Caco-2 (cell line): ENCODE data around the gene FA2H. TPM values are rescaled to one million over a fixed set of nuclear protein-coding genes. Genes with fewer than 3 reads are reported as not detected.
"Not testable (repeated sequence)": the region's sequence is repeated elsewhere in the genome, so short reads cannot be mapped to it uniquely, and the experiment has no call there.

Experiments
- BruUV-seq: library from RNA; stranded (reverse); fragments of 400-500 nt; replicated peaks from 2 replicates; lab custom pipeline; 2021; lab: Mats Ljungman, UMichigan
- CTCF ChIA-PET: fragments of 300-600 bp; sonication (Branson Sonifier 250); formaldehyde crosslinking; loops from one replicate; lab custom pipeline; 2022; ENCODE audit warnings: antibody characterized with exemption; lab: Charles Lee
- POLR2A ChIA-PET: fragments of 300-600 bp; sonication (Branson Sonifier 250); formaldehyde crosslinking; loops from one replicate; lab custom pipeline; 2022; ENCODE audit warnings: antibody characterized with exemption; lab: Charles Lee
- DNase-seq, 2 experiments: peaks; one replicate each; pipeline versions ENCODE4 v3.0.0 to v3.0.0-alpha.2; 2020 to 2022
- H3K27me3 ChIP-seq: replicated peaks from 2 replicates; pipeline ENCODE4 v1.6.0; 2011; ENCODE audit warnings: low read length; ENCODE audit not compliant: control insufficient read depth, insufficient read depth
- H3K36me3 ChIP-seq: 2 replicates; pipeline ENCODE4 v1.5.1; 2011; ENCODE audit warnings: low read length; ENCODE audit not compliant: control insufficient read depth, insufficient read depth
- H3K4me1 ChIP-seq: fragments of 250-450 bp; sonication (Bioruptor Pico); 2 replicates; pipeline ENCODE4 v1.5.1; 2020; ENCODE audit warnings: mild to moderate bottlenecking
- H3K4me3 ChIP-seq: 2 replicates; pipeline ENCODE4 v1.5.1; 2011; ENCODE audit warnings: low read depth, mild to moderate bottlenecking, control low read depth, low read length
- H3K9me3 ChIP-seq: fragments of 250-450 bp; sonication (Bioruptor Pico); 2 replicates; pipeline ENCODE4 v1.5.1; 2020; ENCODE audit warnings: mild to moderate bottlenecking, moderate library complexity
- H3K27ac Mint-ChIP-seq: one replicate; pipeline ENCODE4 v1.8.0; 2022; ENCODE audit warnings: mixed read lengths; ENCODE audit not compliant: unreplicated experiment
- H3K27me3 Mint-ChIP-seq: one replicate; pipeline ENCODE4 v1.8.0; 2022; ENCODE audit warnings: mixed read lengths; ENCODE audit not compliant: insufficient read depth, unreplicated experiment
- H3K36me3 Mint-ChIP-seq: one replicate; pipeline ENCODE4 v1.8.0; 2022; ENCODE audit warnings: mild to moderate bottlenecking, mixed read lengths; ENCODE audit not compliant: insufficient read depth, unreplicated experiment
- H3K4me1 Mint-ChIP-seq: one replicate; pipeline ENCODE4 v1.8.0; 2022; ENCODE audit warnings: low read depth, mixed read lengths; ENCODE audit not compliant: unreplicated experiment
- H3K4me3 Mint-ChIP-seq: one replicate; pipeline ENCODE4 v1.8.0; 2022; ENCODE audit warnings: mild to moderate bottlenecking, moderate library complexity, mixed read lengths; ENCODE audit not compliant: unreplicated experiment
- H3K9me3 Mint-ChIP-seq: one replicate; pipeline ENCODE4 v1.8.0; 2022; ENCODE audit warnings: mixed read lengths; ENCODE audit not compliant: unreplicated experiment
- CTCF ChIP-seq, 2 experiments: fragments of 200-600 bp in 1 of 2; IDR thresholded peaks; 1 replicate in 1 of 2; 2 replicates in 1 of 2; pipeline versions ENCODE4 v1.5.1 to v1.8.0; 2011 to 2022; ENCODE audit warnings: antibody characterized with exemption in 1 of 2, control low read depth in 1 of 2, inconsistent platforms in 1 of 2, low read depth in 1 of 2, low read length in 1 of 2, mild to moderate bottlenecking in 1 of 2, moderate library complexity in 1 of 2; ENCODE audit not compliant: insufficient read depth in 1 of 2, severe bottlenecking in 1 of 2, unreplicated experiment in 1 of 2
- intact Hi-C: fragments of 100-400 bp; cut with micrococcal nuclease; formaldehyde crosslinking; loops from one replicate; pipeline ENCODE4 v1.10.0; 2022; ENCODE audit not compliant: unreplicated experiment
- total RNA-seq: library from RNA; stranded (reverse); gene quantifications from 2 replicates; pipeline ENCODE4 v1.2.3, GENCODE V29; 2022

The FA2H gene
- total RNA-seq, 1 experiment from 2014 or later, result 21.3 TPM

- ChIA-PET POLR2A (no interaction called here), CTCF (no interaction called here)
- no peak overlapping the region for H3K4me3 Mint-ChIP-seq
- intact Hi-C loops, result no loop called here
- H3K9me3 ChIP-seq, result peaks cover 9% of the 10 kb centered on the region
- H3K36me3 Mint-ChIP-seq, result no peaks in the 10 kb centered on the region
- peaks cover 21% of the 10 kb centered on the region for H3K9me3 Mint-ChIP-seq
- no peak overlapping the region for H3K4me3 ChIP-seq
- no peak for TF ChIP-seq CTCF (IDR thresholded peaks at IDR 0.05; ENCODE audit: insufficient read depth in 1 of 2, low read depth in 1 of 2, low read length in 1 of 2, severe bottlenecking in 1 of 2, unreplicated experiment in 1 of 2)
- no peaks in the 10 kb centered on the region for H3K27me3 Mint-ChIP-seq
- H3K4me1 Mint-ChIP-seq, result no peaks in the 10 kb centered on the region
- no peaks in the 10 kb centered on the region for H3K4me1 ChIP-seq
- no TSS peak for BruUV-seq
- no peaks in the 10 kb centered on the region for H3K36me3 ChIP-seq
- no peaks in the 10 kb centered on the region for H3K27me3 ChIP-seq
- no peak for DNase-seq
- H3K27ac Mint-ChIP-seq, result no peak overlapping the region
Measured at GRCh38 chr16:74792225-74792624, 17.6 kb upstream of the FA2H start.

- H3K4me1 ChIP-seq, H3K4me3 ChIP-seq, H3K4me1 Mint-ChIP-seq, DNase-seq, CTCF ChIA-PET, H3K27me3 ChIP-seq, intact Hi-C loops, H3K27me3 Mint-ChIP-seq, H3K36me3 Mint-ChIP-seq, H3K36me3 ChIP-seq, POLR2A ChIA-PET, H3K9me3 ChIP-seq, H3K27ac Mint-ChIP-seq, BruUV-seq, H3K4me3 Mint-ChIP-seq: not testable (repeated sequence)
- H3K9me3 Mint-ChIP-seq, result peaks cover 17% of the 10 kb centered on the region
Measured at GRCh38 chr16:74791749-74792148, 17.1 kb upstream of the FA2H start.

GRCh38 chr16:74788108-74788507 is 13.5 kb upstream of the FA2H start:
- BruUV-seq, result no TSS peak

More at GRCh38 chr16:74788108-74788507, 13.5 kb upstream of the FA2H start:
- Mint-ChIP-seq H3K27ac (no peak overlapping the region), H3K4me3 (no peak overlapping the region), H3K9me3 (peaks cover 12% of the 10 kb centered on the region), H3K4me1 (no peaks in the 10 kb centered on the region), H3K27me3 (no peaks in the 10 kb centered on the region), H3K36me3 (peaks cover 5% of the 10 kb centered on the region)
- ChIA-PET POLR2A (no interaction called here), CTCF (interaction anchor here (0.7 to 1.1 kb wide), 2 partner anchors 14 to 74 kb away, joined by 3 to 5 read pairs; partner anchors contain the start of gene FA2H)
- Histone ChIP-seq H3K4me1 (no peaks in the 10 kb centered on the region), H3K36me3 (no peaks in the 10 kb centered on the region), H3K9me3 (peaks cover 9% of the 10 kb centered on the region), H3K4me3 (no peak overlapping the region), H3K27me3 (no peaks in the 10 kb centered on the region)
- intact Hi-C loops, result no loop called here
- TF ChIP-seq CTCF (IDR thresholded peaks at IDR 0.05; ENCODE audit: insufficient read depth in 1 of 2, low read depth in 1 of 2, low read length in 1 of 2, severe bottlenecking in 1 of 2, unreplicated experiment in 1 of 2), result no peak
- no peak for DNase-seq
